Fibroblast of mammary gland (primary cell): Measurements from ENCODE around the gene CHP1.
"Not testable (repeated sequence)": the region's sequence is repeated elsewhere in the genome, so short reads cannot be mapped to it uniquely, and the experiment has no call there.

Experiments used
- DNase-seq: peaks from one replicate; pipeline ENCODE4 v3.0.0-alpha.2; 2010; ENCODE audit warnings: low read depth
- H3K4me3 ChIP-seq: 2 replicates; pipeline ENCODE4 v1.5.1; 2011; ENCODE audit warnings: low read depth, mild to moderate bottlenecking, low read length, moderate library complexity; ENCODE audit not compliant: control insufficient read depth
- TF ChIP-seq, protein P1 (sequence below): conservative IDR thresholded peaks from 2 replicates; pipeline ENCODE4 v1.5.1; 2011; ENCODE audit warnings: low read depth, low read length, inconsistent platforms; ENCODE audit not compliant: control insufficient read depth, insufficient read depth

CHP1 gene

GRCh38 chr15:41276831-41277230 is 45.8 kb downstream of the CHP1 start:
- TF ChIP-seq, protein P1, sequence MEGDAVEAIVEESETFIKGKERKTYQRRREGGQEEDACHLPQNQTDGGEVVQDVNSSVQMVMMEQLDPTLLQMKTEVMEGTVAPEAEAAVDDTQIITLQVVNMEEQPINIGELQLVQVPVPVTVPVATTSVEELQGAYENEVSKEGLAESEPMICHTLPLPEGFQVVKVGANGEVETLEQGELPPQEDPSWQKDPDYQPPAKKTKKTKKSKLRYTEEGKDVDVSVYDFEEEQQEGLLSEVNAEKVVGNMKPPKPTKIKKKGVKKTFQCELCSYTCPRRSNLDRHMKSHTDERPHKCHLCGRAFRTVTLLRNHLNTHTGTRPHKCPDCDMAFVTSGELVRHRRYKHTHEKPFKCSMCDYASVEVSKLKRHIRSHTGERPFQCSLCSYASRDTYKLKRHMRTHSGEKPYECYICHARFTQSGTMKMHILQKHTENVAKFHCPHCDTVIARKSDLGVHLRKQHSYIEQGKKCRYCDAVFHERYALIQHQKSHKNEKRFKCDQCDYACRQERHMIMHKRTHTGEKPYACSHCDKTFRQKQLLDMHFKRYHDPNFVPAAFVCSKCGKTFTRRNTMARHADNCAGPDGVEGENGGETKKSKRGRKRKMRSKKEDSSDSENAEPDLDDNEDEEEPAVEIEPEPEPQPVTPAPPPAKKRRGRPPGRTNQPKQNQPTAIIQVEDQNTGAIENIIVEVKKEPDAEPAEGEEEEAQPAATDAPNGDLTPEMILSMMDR, result no peak
- DNase-seq, result no peak
- H3K4me3 ChIP-seq, result no peak overlapping the region

- H3K4me3 ChIP-seq, result no peak overlapping the region
- TF ChIP-seq, protein P1, result no peak
- no peak for DNase-seq
Measured at GRCh38 chr15:41278319-41278718, 47.3 kb downstream of the CHP1 start.

- TF ChIP-seq, protein P1, result no peak
- no peak for DNase-seq
- H3K4me3 ChIP-seq, result no peak overlapping the region
Measured at GRCh38 chr15:41279535-41280283, 48.6 kb downstream of the CHP1 start.

DNA sequence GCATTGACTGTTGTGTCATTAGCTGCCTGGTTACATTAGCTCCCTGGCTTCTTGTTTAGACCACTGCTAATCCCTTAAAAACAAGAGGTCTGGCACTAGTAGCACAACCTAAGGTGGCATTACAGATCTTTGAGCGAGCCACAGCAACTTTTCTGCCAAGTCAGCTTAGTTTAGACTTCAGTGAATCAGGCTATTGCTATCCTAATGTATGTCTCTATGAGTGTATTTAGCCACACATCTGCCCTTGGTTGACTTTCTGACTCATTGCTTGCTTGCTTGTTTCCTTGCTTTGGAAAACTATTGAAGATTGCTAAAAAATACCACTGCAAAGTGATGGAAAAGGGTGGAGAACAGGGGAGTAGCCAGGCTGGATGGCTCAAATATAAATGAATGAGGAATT is 50.2 kb downstream of the CHP1 start:
- no peak overlapping the region for H3K4me3 ChIP-seq
- TF ChIP-seq, protein P1, result no peak
- DNase-seq, result peak; percentile 93

DNA sequence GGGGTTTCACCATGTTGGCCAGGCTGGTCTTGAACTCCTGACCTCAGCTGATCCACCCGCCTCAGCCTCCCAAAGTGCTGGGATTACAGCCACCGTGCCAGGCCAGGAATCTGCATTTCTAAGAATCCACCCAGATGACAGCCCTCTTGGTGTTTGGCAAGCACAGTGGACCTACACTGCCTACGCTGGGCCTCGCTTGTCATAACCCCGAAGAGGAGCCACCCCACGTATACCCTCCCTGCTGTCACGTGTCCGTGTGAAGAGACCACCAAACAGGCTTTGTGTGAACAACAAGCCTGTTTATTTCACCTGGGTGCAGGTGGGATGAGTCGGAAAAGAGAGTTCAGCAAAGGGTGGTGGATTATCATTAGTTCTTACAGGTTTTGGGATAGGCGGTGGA is 51.4 kb downstream of the CHP1 start:
- not testable (repeated sequence) for H3K4me3 ChIP-seq, DNase-seq

DNA sequence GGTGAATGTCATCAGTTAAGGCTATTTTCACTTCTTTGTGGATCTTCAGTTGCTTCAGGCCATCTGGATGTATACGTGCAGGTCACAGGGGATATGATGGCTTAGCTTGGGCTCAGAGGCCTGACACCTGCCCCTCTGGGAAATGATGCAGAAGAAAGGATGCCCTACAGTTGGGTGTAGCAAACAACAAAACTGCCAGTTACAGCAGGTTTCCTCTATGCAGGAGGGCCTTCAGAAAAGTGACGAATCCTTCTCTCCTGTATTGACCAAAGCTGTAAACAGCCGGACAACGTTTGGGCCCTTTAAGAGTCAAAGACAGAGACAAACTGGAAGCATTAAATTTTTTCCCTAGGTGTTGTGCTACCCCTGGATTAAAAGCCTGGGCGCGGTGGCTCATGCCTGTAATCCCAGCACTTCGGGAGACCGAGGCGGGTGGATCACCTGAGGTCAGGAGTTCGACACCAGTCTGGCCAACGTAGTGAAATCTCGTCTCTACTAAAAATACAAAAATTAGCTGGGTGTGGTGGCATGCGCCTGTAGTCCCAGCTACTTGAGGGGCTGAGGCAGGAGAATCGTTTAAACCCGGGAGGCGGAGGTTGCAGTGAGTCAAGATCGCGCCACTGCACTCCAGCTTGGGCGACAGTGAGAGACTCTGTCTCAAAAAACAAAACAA is 52.0 kb downstream of the CHP1 start:
- not testable (repeated sequence) for DNase-seq
- peak overlapping the region; percentile 82 for H3K4me3 ChIP-seq

- peak; percentile 99 for DNase-seq
- H3K4me3 ChIP-seq, result peak overlapping the region; percentile 82
- TF ChIP-seq, protein P1, result no peak
Measured at GRCh38 chr15:41283653-41284426, 52.8 kb downstream of the CHP1 start.
